ENCODE results near the gene RNF224. TPM values are rescaled to one million over a fixed set of nuclear protein-coding genes. Genes with fewer than 3 reads are reported as not detected.

The RNF224 gene
- total and polyA plus RNA-seq, 2 of the 13 experiments (the other 11 are each of a cell fraction or from before 2014, with no cell fraction given): 0.09 TPM; not detected in 1

DNA sequence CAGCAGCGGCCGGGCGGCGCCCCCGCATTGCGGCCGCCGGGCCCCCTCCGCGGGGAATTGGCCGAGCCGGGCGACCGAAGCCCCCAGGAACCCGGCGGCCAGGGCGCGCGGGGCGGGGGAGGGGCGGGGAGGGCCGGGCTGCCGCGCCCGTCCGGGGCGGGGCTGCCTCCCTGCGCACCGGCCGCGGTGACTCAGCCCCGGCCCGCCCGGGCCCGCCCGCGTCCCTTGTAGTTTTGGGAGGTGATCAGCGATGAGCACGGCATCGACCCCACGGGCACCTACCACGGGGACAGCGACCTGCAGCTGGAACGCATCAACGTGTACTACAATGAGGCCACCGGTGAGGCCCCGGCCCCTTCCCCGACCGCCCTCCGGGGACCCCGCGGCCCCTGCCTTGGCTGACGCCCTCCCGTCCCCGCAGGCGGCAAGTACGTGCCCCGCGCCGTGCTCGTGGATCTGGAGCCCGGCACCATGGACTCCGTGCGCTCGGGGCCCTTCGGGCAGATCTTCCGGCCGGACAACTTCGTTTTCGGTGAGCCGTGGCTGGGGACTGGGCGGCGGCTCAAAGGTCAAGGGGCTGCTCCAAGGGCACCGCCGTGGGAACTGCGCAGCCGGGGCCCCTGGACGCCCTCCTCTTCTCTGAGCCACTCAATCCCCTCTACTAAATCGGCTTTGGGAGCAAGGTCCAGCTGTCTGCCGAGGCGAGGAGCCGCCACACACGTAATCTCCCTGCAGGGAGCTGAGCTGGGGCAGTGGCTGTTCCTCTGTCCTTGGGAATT lies 14.4 kb downstream of the RNF224 start (continued):
- TF ChIP-seq, protein P1, sequence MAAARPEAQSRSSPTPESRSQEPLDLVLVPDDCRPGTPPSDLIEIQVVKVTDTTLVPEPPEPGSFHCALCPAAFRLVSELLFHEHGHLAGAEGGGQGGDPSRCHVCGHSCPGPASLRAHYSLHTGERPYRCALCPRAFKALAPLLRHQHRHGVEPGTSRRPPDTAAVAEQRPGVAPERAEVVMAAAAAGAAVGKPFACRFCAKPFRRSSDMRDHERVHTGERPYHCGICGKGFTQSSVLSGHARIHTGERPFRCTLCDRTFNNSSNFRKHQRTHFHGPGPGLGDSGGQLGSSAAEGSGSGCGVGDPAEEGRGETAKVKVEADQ (CRISPR knock-in tag; IDR thresholded peaks at IDR 0.05; ENCODE audit: borderline replicate concordance): peak; percentile 34; the same call in 1 of the 2 replicates
- TF ChIP-seq ZNF264 (CRISPR knock-in tag; IDR thresholded peaks at IDR 0.05) (0 out of 2 replicates have a peak, but pooled peaks have one; percentile 26), CBX5 (CRISPR knock-in tag; IDR thresholded peaks at IDR 0.05; ENCODE audit: borderline replicate concordance) (no peak), ZNF674 (CRISPR knock-in tag; IDR thresholded peaks at IDR 0.05; ENCODE audit: low read depth) (no peak), KDM6A (CRISPR knock-in tag; IDR thresholded peaks at IDR 0.05; ENCODE audit: low read depth) (0 out of 2 replicates have a peak, but pooled peaks have one; percentile 28), ZNF484 (CRISPR knock-in tag; IDR thresholded peaks at IDR 0.05; ENCODE audit: borderline replicate concordance, low read depth) (no peak), SMAD9 (CRISPR knock-in tag; IDR thresholded peaks at IDR 0.05) (0 out of 2 replicates have a peak, but pooled peaks have one; percentile 55), ZBTB20 (CRISPR knock-in tag; IDR thresholded peaks at IDR 0.05; ENCODE audit: borderline replicate concordance, low read depth) (peak; percentile 62; the same call in 1 of the 2 replicates), HMGA1 (CRISPR knock-in tag; conservative IDR thresholded peaks at IDR 0.05) (no peak), ETV5 (CRISPR knock-in tag; IDR thresholded peaks at IDR 0.05; ENCODE audit: borderline replicate concordance) (peak; percentile 21; the same call in 1 of the 2 replicates), SKI (IDR thresholded peaks at IDR 0.05; ENCODE audit: partially characterized antibody) (peak; percentile 62), ZNF547 (CRISPR knock-in tag; IDR thresholded peaks at IDR 0.05) (0 out of 2 replicates have a peak, but pooled peaks have one; percentile 49), PLRG1 (conservative IDR thresholded peaks at IDR 0.05) (no peak)
- TF ChIP-seq, protein P2, sequence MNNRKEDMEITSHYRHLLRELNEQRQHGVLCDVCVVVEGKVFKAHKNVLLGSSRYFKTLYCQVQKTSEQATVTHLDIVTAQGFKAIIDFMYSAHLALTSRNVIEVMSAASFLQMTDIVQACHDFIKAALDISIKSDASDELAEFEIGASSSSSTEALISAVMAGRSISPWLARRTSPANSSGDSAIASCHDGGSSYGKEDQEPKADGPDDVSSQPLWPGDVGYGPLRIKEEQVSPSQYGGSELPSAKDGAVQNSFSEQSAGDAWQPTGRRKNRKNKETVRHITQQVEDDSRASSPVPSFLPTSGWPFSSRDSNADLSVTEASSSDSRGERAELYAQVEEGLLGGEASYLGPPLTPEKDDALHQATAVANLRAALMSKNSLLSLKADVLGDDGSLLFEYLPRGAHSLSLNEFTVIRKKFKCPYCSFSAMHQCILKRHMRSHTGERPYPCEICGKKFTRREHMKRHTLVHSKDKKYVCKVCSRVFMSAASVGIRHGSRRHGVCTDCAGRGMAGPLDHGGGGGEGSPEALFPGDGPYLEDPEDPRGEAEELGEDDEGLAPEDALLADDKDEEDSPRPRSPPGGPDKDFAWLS (CRISPR knock-in tag; IDR thresholded peaks at IDR 0.05; ENCODE audit: borderline replicate concordance): no peak
- TF ChIP-seq, protein P3, sequence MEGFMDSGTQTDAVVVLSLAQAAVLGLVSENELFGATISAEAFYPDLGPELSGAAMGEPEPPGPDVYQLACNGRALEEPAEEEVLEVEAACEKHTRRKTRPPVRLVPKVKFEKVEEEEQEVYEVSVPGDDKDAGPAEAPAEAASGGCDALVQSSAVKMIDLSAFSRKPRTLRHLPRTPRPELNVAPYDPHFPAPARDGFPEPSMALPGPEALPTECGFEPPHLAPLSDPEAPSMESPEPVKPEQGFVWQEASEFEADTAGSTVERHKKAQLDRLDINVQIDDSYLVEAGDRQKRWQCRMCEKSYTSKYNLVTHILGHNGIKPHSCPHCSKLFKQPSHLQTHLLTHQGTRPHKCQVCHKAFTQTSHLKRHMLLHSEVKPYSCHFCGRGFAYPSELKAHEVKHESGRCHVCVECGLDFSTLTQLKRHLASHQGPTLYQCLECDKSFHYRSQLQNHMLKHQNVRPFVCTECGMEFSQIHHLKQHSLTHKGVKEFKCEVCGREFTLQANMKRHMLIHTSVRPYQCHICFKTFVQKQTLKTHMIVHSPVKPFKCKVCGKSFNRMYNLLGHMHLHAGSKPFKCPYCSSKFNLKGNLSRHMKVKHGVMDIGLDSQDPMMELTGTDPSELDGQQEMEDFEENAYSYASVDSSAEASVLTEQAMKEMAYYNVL (CRISPR knock-in tag; IDR thresholded peaks at IDR 0.05; ENCODE audit: borderline replicate concordance): peak; percentile 14
- TF ChIP-seq, protein P4, sequence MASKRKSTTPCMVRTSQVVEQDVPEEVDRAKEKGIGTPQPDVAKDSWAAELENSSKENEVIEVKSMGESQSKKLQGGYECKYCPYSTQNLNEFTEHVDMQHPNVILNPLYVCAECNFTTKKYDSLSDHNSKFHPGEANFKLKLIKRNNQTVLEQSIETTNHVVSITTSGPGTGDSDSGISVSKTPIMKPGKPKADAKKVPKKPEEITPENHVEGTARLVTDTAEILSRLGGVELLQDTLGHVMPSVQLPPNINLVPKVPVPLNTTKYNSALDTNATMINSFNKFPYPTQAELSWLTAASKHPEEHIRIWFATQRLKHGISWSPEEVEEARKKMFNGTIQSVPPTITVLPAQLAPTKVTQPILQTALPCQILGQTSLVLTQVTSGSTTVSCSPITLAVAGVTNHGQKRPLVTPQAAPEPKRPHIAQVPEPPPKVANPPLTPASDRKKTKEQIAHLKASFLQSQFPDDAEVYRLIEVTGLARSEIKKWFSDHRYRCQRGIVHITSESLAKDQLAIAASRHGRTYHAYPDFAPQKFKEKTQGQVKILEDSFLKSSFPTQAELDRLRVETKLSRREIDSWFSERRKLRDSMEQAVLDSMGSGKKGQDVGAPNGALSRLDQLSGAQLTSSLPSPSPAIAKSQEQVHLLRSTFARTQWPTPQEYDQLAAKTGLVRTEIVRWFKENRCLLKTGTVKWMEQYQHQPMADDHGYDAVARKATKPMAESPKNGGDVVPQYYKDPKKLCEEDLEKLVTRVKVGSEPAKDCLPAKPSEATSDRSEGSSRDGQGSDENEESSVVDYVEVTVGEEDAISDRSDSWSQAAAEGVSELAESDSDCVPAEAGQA (IDR thresholded peaks at IDR 0.05; ENCODE audit: low read depth): no peak
- TF ChIP-seq, protein P4 (CRISPR knock-in tag; IDR thresholded peaks at IDR 0.05; ENCODE audit: borderline replicate concordance): no peak
